GM12801 (cell line): ENCODE results near the gene GPX3.

Source experiments
- CTCF ChIP-seq: IDR thresholded peaks from one replicate; pipeline ENCODE4 v1.5.1; 2011; ENCODE audit warnings: control low read depth; ENCODE audit not compliant: insufficient read length; ENCODE audit errors: extremely low read depth

GPX3 gene

GRCh38 chr5:151071021-151071420 lies 50.6 kb downstream of the GPX3 start:
- TF ChIP-seq CTCF, result no peak

DNA sequence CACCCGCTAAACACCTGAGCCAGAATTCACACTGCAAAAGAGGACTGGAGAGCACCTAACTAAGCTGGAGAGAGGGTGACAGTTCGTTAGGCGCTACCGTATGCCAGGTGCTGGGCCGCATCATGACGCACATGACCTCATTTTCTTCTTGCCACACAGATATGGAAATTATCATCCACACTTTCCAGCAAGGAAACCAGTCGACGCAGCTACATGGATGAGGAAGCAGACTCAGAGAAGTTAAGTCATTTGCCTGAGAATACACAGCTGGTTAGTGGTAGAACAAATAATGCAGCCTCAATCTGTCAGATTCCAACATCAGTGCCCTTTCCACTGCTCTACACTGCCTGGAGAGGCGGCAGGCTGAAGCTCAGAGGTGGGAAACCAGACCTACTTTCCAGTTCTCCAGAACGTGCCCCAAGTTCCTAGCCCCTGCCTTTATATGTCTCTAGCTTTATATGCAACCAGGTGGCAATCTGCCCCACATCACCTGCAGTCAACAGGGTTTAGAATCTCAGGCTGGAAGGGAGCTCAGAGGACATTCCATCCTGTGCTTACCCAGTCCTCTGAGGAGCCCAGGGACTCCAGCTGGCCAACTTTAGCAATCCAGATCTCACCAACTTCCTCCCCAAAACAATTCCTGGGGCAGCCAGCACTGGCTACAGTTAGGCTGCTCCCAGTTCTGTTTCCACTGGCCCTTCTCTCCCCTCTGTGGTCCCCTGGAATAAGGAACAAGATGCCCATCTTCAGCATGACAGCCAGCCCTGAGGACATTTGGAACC lies 51.6 kb downstream of the GPX3 start:
- no peak for TF ChIP-seq CTCF

DNA sequence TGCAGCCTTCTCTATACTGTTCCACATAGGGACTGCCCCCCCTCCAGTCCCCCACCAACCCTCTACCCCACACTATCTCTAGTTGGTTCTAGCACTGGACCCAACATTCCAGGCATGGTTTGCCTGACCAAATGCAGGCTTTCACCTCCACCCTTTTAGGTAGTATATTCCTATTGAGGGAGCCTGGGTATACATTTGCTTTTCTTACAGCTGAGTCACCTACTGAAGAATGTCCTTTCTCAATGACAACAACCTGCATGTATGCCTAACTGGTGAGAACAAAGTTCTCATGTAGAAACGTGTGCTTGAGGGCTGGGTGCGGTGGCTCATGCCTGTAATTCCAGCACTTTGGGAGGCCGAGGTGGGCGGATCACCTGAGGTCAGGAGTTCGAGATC lies 52.2 kb downstream of the GPX3 start:
- no peak for TF ChIP-seq CTCF

- TF ChIP-seq CTCF, result no peak
Measured at GRCh38 chr5:151073280-151073679, 52.9 kb downstream of the GPX3 start.

- no peak for TF ChIP-seq CTCF
Measured at GRCh38 chr5:151074557-151074956, 54.2 kb downstream of the GPX3 start.

DNA sequence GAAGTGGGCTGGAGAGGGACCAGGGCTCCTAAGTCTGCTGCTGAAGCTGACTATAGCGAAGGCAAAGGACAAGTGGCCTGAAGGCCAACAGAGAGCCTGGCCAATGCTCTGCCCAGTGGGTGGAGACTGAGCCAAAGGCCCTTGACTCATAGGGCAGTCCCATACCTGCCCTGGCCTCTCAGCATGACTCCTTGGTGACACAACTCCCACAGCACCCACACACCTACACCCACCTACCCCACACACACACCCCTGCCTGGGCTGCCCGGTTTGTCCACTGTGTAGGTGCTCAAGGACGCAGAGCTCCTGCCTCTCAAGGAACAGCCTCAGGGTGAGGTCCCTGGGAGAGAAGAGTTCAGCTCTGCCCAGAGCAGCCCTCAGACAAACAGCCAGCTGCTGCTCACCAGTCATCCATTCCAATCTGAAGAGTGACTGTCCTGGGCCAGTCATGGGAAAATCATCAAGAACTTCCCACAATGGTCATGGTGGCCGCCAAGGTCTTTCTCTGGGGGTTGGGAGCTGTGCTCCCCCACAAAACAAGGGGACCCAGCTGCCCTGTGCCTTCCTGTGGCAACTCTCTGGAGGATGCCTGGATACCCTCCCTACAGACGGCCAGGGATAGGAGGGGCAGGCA lies 55.4 kb downstream of the GPX3 start:
- no peak for TF ChIP-seq CTCF

GRCh38 chr5:151076616-151077015 lies 56.2 kb downstream of the GPX3 start:
- no peak for TF ChIP-seq CTCF
